ENCODE measurements around the gene RYR2.

DNA sequence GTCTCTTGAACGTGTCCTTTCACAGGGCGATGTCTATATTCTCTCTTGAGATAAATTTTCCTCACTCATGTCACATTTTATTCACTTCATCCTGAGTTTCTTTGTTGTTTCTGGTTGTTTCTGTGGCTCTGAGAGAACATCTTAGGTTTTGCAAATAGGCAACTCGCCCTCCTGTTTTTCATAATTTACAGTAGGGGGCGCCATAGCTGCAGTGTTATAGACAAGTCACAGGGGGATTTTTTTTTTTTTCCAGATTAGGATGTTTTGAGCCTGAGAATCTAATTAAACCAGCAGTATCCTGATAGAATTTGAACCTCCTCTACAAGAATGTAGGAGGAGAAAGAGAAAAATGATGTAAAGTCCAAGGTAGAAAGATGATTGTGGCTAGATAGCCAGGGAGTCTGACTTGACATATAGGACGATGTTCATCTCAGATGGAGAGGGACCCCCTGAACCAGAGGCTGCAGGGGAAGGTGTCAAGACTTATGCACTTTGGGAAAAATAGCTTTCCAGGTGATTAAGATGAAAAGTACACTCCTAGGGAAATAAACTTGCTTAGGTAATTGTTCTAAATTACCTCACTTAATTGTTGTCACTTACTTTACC lies 772.4 kb downstream of the RYR2 start:
- no peak for TF ChIP-seq ZNF8 (CRISPR knock-in tag; IDR thresholded peaks at IDR 0.05)
- TF ChIP-seq RARB (CRISPR knock-in tag; IDR thresholded peaks at IDR 0.05): no peak
- no peak for TF ChIP-seq POU6F1 (CRISPR knock-in tag; IDR thresholded peaks at IDR 0.05; ENCODE audit: borderline replicate concordance, low read depth)
